Renal pelvis (tissue), 4 donors: Measurements from ENCODE around the gene ARHGAP10. TPM values are rescaled to one million over a fixed set of nuclear protein-coding genes. Genes with fewer than 3 reads are reported as not detected.
"Not testable (repeated sequence)": the region's sequence is repeated elsewhere in the genome, so short reads cannot be mapped to it uniquely, and the experiment has no call there.

Source experiments
- DNase-seq: peaks from one replicate; pipeline ENCODE4 v3.0.0-alpha.2; 2013
- polyA plus RNA-seq, 3 donors: library from polyadenylated mRNA; unstranded; fragments of 120-200 nt; gene quantifications; one replicate each; pipeline ENCODE4 v1.2.1, GENCODE V29; 2013; ENCODE audit not compliant: insufficient read length in 3 of 3

ARHGAP10 gene
- polyA plus RNA-seq, 3 donors, result 19.1 to 20.2 (median 20.1) TPM

GRCh38 chr4:147791341-147791740, 59.5 kb downstream of the ARHGAP10 start:
- no peak for DNase-seq

GRCh38 chr4:147791865-147792264, 60.0 kb downstream of the ARHGAP10 start:
- no peak for DNase-seq

DNA sequence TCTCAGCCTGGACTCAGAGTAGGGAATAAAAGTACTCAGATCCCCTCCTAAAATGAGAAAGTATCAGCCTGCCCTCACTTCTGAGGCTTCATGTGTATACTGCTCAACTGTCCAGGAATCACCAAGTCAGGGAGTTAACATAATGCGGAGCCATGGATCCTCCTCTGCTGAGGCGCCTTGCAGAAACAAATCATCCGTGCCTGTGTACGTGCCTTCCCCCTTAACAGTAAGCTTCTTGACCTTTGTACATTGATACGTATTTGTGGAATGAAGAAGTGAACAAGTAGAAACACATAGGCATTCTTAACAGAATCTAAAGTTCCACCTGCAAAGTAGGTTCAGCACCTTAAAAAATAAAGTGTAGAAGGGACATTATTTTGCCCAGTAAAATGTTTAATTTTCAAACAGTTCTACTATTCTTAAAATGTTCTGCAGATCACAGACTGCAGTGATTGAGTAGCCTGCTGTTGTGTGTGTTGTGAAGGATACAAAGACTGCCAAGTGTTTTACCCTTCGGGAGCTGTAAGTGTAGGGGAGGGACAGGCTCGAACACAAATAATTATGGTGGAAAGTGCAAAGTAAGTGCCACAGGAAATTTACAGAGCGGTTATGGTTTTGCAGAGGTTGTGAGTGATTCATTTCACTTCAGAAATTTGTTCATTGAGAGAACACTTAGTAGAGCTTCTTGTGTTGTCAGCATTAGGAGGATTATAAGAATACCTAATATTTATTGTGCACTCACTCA, 61.9 kb downstream of the ARHGAP10 start:
- no peak for DNase-seq

- no peak for DNase-seq
Observed at GRCh38 chr4:147794314-147794680, 62.4 kb downstream of the ARHGAP10 start.

DNA sequence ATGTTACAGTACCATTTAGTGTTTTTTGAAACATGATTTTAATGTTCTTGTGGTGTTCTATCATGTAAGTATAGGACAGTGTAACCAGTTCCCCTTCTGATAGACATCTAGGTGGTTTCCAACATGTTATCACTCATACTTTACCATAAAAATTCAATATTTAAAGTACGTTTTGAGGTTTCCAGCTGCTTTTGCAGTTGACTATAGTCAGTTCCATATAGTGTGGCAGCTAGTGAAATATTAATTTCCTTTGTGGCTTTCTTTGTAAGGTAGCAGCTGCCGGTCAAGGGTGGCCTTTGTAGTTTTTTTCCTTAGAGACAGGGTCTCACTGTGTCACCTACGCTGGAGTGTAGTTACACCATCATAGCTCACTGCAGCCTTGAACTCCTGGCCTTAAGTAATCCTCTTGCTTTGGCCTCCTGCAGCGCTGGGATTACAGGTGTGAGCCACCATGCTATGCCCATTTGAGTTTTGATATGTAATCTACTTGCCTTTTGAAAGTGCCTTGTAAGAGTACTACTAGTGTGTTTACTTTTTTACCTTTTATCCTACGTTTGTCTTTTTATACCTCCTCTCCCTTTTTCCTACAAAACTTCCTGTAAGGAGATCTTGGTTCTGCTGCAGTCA, 63.0 kb downstream of the ARHGAP10 start:
- DNase-seq, result no peak

DNA sequence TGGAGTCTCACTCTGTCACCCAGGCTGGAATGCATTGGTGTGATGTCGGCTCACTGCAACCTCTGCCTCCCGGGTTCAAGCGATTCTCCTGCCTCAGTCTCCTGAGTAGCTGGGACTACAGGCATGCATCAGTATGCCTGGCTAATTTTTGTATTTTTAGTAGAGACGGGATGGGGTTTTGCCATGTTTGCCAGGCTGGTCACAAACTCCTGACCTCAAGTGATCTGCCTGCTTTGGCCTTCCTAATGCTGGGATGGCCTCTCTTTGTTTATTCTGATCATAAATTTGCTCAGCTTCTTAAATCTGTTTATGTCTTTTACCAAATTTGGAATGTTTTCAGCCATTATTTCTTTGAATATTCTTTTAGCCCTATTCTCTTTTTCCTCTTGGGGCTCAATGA, 67.2 kb downstream of the ARHGAP10 start:
- not testable (repeated sequence) for DNase-seq

DNA sequence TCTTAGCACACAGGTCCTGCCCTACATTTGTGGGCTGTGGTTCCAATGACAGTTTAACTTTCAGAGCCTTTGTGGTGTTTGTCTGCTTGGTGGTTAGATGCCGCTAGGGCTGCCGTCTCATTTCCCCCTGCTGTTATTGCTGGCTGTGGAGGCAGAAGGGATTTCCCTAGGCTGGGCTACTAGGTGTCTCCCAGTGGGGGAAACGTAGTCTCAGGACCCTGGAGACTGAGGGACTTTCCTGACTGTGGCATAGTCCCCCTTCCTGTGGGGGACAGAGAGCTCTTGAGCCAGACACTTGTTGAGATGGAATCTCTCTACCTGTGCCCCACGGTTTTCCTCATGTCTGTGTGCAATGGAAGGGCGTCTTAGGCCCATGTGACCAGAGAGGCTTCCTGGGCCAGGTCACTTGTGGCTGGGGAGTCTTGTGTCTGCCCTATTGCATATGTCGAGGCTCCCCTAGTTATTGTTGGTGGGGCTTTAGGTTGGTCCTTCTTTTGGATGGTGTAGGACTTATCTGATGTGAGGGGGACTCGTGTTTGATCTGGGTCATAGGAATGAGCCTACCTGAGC, 68.2 kb downstream of the ARHGAP10 start:
- no peak for DNase-seq

DNA sequence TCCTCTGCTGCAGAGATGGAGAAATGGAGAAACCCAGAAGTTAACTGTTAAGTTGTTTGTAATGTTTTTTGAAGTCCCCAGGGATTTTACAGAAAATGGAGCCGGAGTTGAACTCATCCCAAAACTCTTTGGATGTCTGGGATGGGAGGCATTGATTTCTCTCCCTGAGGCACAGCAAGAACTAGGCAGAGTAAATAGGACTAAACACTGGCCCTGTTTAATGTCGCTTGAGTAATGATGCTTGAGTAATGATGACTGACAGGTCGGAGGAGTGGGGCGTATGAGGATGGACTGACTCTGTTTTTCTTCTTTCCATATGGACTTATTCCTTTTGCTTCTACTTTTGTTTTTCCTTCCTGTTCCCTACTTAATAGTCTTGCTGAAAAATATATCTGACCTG, 69.9 kb downstream of the ARHGAP10 start:
- no peak for DNase-seq

GRCh38 chr4:147802346-147802745, 70.5 kb downstream of the ARHGAP10 start:
- no peak for DNase-seq

- DNase-seq, result no peak
Observed at GRCh38 chr4:147805946-147806345, 74.1 kb downstream of the ARHGAP10 start.

DNA sequence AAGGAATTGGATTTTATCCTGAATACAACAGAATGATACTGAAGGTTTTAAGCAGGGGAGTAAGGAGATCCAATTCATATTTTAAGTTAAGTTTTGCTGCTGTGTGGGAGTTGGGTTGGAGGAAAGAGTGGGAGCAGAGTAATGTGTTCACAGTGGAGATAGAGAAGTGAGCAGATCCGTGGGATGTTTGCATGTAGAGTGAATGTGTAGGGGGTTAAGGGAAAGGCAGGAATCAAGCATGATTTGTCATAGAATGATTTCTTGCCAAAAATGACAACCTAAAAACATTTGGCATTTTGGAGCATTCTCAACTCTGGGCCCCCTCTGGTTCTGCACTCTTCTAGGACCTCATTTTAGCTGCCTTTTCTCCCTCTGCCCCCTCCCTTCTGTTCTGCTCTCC, 76.6 kb downstream of the ARHGAP10 start:
- no peak for DNase-seq

- no peak for DNase-seq
Observed at GRCh38 chr4:147809211-147809610, 77.3 kb downstream of the ARHGAP10 start.

- DNase-seq, result no peak
Observed at GRCh38 chr4:147811878-147812277, 80.0 kb downstream of the ARHGAP10 start.

GRCh38 chr4:147813109-147813773, 81.4 kb downstream of the ARHGAP10 start:
- no peak for DNase-seq

- DNase-seq, result no peak
Observed at GRCh38 chr4:147813973-147814372, 82.1 kb downstream of the ARHGAP10 start.

- DNase-seq, result no peak
Observed at GRCh38 chr4:147814376-147814775, 82.5 kb downstream of the ARHGAP10 start.

DNA sequence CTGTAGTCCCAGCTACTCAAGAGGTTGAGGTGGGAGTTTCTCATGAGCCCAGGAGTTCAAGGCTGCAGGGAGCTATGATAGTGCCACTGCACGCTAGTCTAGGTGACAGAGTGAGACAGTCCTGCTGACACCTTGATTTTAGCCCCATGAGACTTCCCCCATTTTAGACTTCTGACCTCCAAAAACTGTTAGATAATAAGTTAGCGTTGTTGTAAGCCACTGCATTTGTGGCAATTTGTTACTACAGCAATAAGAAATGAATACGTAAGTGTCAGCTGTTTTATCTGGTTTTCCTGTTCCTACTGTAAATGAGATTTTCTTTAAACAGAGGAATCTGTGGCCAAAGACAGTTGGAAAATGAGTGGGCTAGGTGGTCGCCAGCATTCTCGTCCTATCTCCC, 83.9 kb downstream of the ARHGAP10 start:
- DNase-seq, result no peak

DNA sequence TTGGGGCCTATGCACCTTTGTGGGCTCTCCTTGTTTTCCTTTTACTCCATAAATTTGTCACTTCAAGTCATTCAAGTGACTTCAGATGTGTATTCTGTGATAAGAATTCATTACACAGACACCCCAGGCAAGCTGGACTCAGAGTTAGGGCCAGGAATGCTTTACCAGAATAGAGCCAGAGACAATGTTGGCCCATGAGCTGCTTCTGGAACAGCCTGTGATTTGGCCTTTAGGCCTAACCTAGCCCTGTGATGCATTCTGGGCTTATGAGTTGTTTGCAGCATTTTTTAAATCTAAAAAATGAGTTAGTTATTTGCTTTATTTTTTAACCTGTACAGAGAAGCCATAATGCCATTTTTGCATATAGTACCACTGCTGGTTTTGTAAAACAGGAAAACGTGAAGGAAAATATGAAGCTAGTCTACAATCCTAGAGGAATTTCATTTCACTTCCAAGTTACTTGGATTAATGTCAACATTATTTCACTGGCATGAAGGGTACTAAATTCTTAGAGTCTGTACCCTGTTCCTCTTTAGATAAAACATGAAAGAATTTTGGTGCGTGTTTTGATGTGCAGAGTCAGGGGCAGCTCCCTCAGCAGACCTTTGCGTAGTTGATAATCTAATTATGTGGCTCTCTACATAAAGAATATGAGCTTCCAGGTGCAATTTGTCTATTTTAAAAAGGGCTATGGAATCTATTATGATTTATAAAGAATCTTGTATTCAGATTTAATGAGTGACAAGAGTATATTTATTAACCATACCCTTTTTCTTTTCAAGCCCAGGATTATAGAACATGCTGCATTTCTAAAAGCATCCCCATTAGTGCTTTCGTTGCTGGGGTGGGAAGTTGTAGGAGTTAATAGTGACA, 84.7 kb downstream of the ARHGAP10 start:
- no peak for DNase-seq

GRCh38 chr4:147820975-147821374, 89.1 kb downstream of the ARHGAP10 start:
- DNase-seq, result no peak

DNA sequence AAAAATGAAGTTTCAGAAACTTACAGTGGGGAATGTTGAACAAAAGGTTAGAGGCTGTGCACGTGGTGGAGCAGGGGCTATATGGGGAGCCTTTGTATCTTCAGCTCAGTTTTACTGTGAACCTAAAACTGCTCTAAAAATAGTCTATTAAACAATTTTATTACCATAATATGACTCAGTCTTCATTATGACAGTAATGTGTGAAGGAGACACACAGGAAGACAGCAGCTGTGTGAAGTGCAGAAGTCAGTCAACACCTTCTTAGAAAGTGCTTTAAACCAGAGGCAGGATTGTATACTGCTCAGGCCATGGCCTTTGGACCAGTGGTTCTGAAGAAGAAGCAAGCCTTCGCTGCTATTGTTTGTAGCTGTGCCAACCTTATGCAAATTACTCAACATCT, 89.7 kb downstream of the ARHGAP10 start:
- DNase-seq, result no peak

DNA sequence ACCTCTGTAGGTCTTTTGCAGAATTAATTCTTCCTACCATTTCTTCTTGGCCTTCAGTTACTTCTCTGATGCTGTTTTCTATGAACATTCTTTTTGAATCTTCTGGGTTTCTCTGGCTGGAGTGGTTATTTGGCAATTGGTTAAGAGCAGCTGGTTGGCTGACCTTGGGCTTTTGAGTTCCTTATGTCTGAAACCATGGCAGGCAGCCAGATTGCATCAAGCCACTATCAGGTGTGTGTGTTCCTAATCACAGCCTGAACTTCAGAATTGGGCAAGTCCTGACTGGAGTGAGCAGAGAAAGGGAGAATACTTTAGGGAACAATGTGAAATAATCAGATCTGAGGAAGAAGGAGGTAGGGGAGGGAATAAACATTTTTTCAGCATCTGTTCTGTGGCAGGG, 90.2 kb downstream of the ARHGAP10 start:
- no peak for DNase-seq

- no peak for DNase-seq
Observed at GRCh38 chr4:147823130-147823529, 91.2 kb downstream of the ARHGAP10 start.
